Medulla oblongata (tissue), 1 donor: ENCODE measurements around the gene FBLN5.
"Not testable (repeated sequence)": the region's sequence is repeated elsewhere in the genome, so short reads cannot be mapped to it uniquely, and the experiment has no call there.

Source experiments
- DNase-seq: peaks from one replicate; pipeline ENCODE4 v3.0.0-alpha.2; 2015; ENCODE audit errors: extremely low spot score

FBLN5 gene

DNA sequence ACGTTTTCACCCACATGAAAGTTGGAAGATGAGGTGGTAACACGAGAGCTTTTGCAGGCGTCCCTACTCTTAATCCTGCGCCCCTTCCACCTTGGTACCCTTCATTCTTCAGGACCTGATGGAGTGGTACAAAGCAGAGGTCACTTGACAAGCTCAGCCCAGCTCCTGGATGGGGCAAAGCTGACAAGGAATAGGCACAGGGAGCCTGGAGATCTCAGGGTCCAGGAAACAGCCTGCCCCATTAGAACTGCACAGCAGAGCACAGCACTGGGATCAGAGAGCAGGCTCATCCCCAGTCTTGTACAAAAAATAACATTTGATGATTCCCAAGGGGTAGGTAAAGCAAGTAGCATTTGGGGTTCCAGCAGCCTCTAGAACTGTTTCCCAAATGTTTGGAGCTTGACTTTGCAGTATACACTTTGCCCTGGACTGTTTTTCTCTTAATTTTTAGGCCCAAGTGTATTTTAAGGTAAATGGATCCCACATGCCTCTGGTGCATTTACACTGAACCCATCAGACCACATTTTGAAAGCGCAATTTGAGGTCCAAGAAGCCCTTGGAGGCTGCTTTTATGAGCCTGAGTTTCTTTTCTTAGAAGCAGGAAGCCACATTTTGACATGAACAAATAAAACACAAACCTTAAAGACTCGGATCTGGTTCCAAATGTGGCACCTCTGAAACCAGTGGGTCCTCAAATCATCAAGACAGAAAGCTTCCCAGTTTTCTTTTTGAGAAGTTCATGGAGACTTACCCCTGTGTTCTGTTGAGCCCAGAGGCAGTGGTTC lies 80.8 kb downstream of the FBLN5 start:
- DNase-seq, result no peak

DNA sequence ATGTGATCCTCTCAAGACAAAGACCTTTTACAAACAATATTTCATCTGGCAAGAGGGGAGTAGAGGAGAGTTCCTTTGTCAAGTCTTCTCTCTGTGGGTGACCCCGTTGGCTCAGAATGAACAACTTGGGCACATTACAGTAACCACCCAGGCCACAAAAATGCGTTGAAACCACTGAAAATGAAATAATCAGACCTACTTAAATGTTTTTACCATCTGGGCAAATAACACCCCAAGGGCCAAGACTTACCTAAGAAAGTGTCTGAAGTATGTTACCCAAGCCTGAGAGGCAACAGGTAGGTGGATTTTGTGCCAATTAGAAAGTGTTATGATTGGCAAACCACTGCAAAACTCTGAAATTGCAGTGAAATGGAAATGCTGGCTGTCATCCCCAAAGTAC lies 81.4 kb downstream of the FBLN5 start:
- no peak for DNase-seq

- no peak for DNase-seq
These were observed 85.1 kb downstream of the FBLN5 start for GRCh38 chr14:91862417-91862816.

- no peak for DNase-seq
These were observed 86.4 kb downstream of the FBLN5 start for GRCh38 chr14:91861091-91861490.

DNA sequence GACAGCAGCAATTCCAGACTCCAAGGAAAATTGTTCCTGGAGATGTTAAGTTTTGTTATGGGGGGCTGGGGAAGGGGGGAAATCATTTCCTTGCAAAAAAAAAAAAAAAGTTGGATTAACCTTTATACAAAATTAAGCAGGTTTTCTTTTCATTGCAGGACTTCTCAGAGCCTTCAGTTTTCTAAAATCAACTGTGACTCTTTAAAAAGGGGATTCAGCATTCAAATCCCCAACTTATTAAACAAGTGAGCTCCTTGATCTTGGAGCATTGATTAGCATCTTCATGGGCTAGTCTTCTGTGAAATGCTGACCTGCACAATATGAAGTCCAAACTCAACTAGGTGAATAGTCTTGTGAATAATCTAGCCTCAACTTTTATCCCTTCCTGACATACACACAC lies 87.3 kb downstream of the FBLN5 start:
- no peak for DNase-seq

DNA sequence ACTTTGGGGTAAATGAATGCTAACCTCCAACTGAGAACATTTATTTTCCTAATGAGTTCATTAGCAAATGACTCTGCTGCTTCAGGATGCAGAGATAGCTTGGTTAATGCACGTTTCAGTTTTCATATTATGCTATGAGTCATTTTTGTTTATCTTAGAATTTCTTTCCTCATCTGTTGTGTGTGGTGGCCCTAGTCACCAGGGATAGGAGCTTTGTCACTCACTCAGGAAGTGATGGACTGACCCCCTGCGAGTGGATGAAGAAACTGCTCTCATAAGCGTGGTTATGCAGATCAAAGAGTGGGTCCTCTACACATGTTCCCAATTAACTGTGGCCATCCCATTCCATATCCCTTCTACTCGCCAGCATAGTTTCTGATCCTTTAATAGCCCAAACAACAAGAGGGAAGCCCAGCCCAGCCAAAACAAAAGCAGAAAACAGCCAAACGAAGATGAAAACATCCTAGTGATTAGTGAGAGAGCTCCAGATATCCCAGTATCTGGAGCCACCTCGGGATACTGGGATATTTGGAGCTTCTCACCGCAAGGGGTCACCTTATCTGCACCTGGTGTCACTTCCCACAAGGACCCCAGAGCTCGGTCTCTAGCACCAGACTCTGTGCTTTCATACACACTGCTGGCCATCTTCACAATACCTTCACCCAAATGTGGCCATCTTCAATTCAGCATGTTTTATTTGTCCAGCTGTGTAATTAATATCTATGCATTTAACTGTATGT lies 88.8 kb downstream of the FBLN5 start:
- no peak for DNase-seq

DNA sequence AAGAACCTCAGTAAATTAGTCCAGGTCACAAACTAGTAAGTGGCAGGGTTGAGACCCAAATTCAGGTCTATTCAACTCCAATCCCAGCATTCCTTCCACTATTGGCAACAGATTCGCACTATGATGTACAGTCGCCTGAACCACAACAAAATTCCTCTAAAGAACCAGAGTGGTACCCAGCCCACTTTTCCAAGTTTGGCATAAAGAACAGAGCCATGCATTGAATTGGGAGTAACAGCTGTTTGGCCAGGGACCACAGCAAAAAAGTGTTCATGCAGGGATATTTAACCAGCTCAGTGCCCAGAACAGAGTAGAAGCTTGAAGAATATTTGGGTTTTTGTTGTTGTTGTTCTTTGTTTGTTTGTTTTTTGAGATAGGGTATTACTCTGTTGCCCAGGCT lies 89.9 kb downstream of the FBLN5 start:
- DNase-seq, result no peak

DNA sequence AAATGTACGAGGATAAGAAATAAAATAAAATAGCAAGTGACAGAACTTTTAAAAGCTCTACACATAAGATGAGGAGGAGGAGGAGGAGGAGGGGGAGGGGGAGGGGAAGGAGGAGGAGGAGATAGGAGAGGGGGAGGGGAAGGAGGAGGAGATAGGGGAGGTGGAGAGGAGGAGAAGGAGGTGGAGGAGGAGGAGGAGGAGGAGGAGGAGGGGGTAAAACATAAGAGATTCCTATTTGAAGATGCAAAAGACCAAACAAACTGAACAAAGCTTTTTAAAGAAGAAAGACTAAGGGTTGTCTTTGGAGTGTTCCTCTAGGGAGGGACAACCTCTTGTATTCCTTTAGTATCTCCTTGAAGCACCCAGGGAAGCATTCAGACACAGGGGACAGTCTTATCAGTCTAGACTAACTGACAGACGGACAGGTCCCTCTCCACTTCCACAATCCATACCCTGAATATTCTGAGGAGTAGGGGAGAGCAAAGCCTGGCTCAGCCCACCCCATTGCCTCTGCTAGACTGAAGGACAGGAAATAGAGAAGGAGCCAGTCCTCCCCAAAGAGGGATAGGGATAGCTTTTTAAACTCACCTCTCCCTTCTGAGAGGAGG lies 93.1 kb downstream of the FBLN5 start:
- DNase-seq, result no peak

GRCh38 chr14:91851563-91851962 lies 95.9 kb downstream of the FBLN5 start:
- no peak for DNase-seq

GRCh38 chr14:91848504-91849001 lies 98.9 kb downstream of the FBLN5 start:
- no peak for DNase-seq

DNA sequence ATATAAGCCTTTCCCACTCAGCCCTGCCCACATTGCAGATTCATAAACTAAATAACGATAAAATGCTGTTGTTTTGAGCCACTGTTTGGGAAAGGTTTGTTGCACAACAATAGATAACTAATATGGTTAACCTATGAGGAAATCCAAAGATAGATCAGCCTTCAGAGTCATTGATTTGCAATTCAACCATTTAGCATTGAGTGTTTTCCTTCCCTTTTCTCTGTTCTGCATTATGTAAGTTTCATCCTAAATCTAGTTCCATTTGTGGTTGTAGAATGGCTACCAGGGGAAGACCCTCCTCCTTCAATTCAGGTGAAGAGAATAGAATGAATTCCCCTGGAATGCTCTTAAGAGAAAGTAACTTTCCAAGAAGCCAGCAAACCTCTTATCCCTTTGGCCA lies 99.8 kb downstream of the FBLN5 start:
- no peak for DNase-seq

- DNase-seq, result no peak
These were observed 101.8 kb downstream of the FBLN5 start for GRCh38 chr14:91845652-91846051.

- DNase-seq, result not testable (repeated sequence)
These were observed 102.4 kb downstream of the FBLN5 start for GRCh38 chr14:91845056-91845455.

- DNase-seq, result no peak
These were observed 103.5 kb downstream of the FBLN5 start for GRCh38 chr14:91844029-91844428.

- no peak for DNase-seq
These were observed 104.1 kb downstream of the FBLN5 start for GRCh38 chr14:91843437-91843836.

- DNase-seq, result no peak
These were observed 106.4 kb downstream of the FBLN5 start for GRCh38 chr14:91841065-91841464.

DNA sequence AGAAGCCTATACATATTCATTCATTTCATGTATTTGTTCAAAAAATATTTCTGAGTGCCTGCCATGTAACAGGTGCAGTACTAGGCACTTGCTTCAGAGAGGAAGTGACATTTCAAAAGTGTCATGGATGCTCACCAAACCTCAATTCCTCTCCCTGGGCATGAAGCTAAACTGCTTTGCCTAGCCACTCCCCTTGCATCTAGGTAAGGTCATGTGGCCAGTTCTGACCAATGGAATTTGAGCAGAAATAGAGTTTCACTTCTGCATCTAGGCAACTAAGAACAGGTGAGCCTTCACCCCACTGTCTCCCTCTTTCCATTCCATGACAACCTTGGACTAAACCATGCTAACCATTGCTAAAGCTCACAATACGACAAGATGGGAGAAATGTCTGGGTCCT lies 107.7 kb downstream of the FBLN5 start:
- no peak for DNase-seq

GRCh38 chr14:91837076-91837475 lies 110.4 kb downstream of the FBLN5 start:
- no peak for DNase-seq

DNA sequence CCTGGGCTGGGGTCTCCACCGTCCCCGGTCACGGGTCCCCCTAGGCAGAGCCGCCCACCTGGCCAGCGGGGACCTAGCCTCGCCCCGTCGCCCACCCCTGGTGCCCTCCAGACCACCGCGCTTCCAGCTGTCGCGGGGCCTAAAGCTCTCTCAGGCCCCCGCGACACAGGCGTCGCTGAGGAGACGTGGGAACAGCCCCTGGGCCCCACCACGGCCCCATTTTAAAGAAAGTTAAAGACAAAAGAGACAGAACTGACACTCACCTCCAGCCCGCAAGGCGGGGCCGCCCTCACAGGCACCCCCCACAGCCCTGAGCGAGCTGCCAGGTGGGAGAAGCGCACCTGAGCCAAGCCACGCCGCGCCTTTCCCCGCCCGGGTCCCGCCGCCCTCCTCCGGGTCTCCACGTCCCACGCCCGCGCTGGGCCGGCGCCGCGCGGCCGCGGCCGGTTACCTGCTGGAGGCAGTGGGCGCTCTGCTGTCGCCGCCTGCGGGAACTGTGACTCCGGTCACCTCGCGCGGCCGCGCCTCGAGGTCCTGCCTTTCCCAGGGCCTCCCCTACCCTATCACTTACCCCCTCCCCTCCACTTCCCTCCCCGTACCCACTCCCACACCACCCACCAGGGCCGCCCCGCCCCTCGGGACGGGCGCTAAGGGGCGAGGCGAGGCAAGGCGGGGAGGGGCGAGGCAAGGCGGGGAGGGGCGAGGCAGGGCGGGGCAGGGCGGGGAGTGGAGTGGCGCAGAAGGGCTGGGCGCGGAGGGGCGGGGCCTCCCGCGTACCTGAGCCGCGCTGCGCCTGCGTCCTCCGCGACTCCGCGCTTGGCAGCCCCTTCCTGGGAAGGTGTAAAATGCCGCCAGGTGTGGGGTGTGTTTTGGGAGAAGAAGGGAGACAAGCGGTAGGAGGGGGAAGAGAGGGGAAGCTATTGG lies 111.3 kb downstream of the FBLN5 start:
- no peak for DNase-seq

GRCh38 chr14:91835197-91835919 lies 112.1 kb downstream of the FBLN5 start:
- no peak for DNase-seq

DNA sequence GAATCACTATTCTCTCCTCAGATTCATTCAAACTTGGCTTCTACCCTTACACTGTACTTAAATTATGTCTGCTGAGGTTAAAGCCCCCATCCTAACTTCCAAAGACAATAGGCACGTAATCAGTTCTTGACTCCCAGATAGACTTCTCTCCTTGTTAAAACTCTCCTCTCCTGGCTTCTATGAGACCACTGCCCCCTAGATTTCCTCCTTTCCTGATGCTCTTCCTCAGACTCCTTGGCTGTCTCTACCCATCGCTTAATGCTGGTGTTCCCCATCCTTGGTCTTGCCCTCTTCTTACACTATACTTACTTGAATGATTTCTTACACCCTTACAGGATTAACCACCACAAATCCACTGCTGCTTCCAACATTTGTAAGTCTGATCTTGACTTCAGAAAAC lies 112.9 kb downstream of the FBLN5 start:
- no peak for DNase-seq
